ENCODE measurements around the gene ABT1.

- TF ChIP-seq, protein P1, sequence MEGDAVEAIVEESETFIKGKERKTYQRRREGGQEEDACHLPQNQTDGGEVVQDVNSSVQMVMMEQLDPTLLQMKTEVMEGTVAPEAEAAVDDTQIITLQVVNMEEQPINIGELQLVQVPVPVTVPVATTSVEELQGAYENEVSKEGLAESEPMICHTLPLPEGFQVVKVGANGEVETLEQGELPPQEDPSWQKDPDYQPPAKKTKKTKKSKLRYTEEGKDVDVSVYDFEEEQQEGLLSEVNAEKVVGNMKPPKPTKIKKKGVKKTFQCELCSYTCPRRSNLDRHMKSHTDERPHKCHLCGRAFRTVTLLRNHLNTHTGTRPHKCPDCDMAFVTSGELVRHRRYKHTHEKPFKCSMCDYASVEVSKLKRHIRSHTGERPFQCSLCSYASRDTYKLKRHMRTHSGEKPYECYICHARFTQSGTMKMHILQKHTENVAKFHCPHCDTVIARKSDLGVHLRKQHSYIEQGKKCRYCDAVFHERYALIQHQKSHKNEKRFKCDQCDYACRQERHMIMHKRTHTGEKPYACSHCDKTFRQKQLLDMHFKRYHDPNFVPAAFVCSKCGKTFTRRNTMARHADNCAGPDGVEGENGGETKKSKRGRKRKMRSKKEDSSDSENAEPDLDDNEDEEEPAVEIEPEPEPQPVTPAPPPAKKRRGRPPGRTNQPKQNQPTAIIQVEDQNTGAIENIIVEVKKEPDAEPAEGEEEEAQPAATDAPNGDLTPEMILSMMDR (IDR thresholded peaks at IDR 0.05) = no peak
- no peak for TF ChIP-seq EP300 (IDR thresholded peaks at IDR 0.05)
Measured at GRCh38 chr6:26571592-26572296, 25.0 kb upstream of the ABT1 start.
